NCI-H2196 (cell line): ENCODE results near the gene SWAP70.

Source experiments
- DNase-seq: peaks from one replicate; lab custom pipeline; 2025; ENCODE audit not compliant: unreplicated experiment; lab: John Stamatoyannopoulos, UW

SWAP70 gene

GRCh38 chr11:9651481-9651880 lies 12.4 kb upstream of the SWAP70 start:
- DNase-seq, result no peak

GRCh38 chr11:9651899-9652748 lies 11.8 kb upstream of the SWAP70 start:
- no peak for DNase-seq

GRCh38 chr11:9653871-9654270 lies 10.0 kb upstream of the SWAP70 start:
- no peak for DNase-seq

- no peak for DNase-seq
Measured at GRCh38 chr11:9656864-9657263, 7.0 kb upstream of the SWAP70 start.

- DNase-seq, result no peak
Measured at GRCh38 chr11:9657531-9657930, 6.3 kb upstream of the SWAP70 start.

- DNase-seq, result peak; percentile 12
Measured at GRCh38 chr11:9660886-9661285, 3.0 kb upstream of the SWAP70 start.

- no peak for DNase-seq
Measured at GRCh38 chr11:9662273-9662672, 1.6 kb upstream of the SWAP70 start.

- DNase-seq, result no peak
Measured at GRCh38 chr11:9664276-9665171, 647 bp downstream of the SWAP70 start.

GRCh38 chr11:9665749-9666148 lies 1.9 kb downstream of the SWAP70 start:
- no peak for DNase-seq

- no peak for DNase-seq
Measured at GRCh38 chr11:9669954-9670353, 6.1 kb downstream of the SWAP70 start.

GRCh38 chr11:9672288-9672916 lies 8.5 kb downstream of the SWAP70 start:
- no peak for DNase-seq

- DNase-seq, result no peak
Measured at GRCh38 chr11:9672918-9673317, 9.0 kb downstream of the SWAP70 start.

GRCh38 chr11:9675691-9676090 lies 11.8 kb downstream of the SWAP70 start:
- no peak for DNase-seq

- DNase-seq, result no peak
Measured at GRCh38 chr11:9677951-9678350, 14.1 kb downstream of the SWAP70 start.

- no peak for DNase-seq
Measured at GRCh38 chr11:9678576-9678975, 14.7 kb downstream of the SWAP70 start.

GRCh38 chr11:9680028-9680427 lies 16.2 kb downstream of the SWAP70 start:
- no peak for DNase-seq

GRCh38 chr11:9681583-9682372 lies 17.9 kb downstream of the SWAP70 start:
- DNase-seq, result no peak

GRCh38 chr11:9687711-9688477 lies 24.0 kb downstream of the SWAP70 start:
- no peak for DNase-seq

- no peak for DNase-seq
Measured at GRCh38 chr11:9688716-9689511, 25.0 kb downstream of the SWAP70 start.
